OCI-LY7 (cell line): ENCODE results near the gene NCF4. TPM values are rescaled to one million over a fixed set of nuclear protein-coding genes. Genes with fewer than 3 reads are reported as not detected.

Experiments used
- BruUV-seq: library from RNA; stranded (reverse); fragments of 400-500 nt; replicated peaks from 2 replicates; lab custom pipeline; 2021; lab: Mats Ljungman, UMichigan
- CTCF ChIA-PET: fragments of 300-600 bp; sonication (Branson Sonifier 250); formaldehyde crosslinking; loops from one replicate; lab custom pipeline; 2022; ENCODE audit warnings: antibody characterized with exemption; ENCODE audit not compliant: unreplicated experiment; lab: Charles Lee
- POLR2A ChIA-PET: fragments of 300-600 bp; sonication (Branson Sonifier 250); formaldehyde crosslinking; loops from one replicate; lab custom pipeline; 2022; ENCODE audit warnings: antibody characterized with exemption; lab: Charles Lee
- DNase-seq: peaks from one replicate; pipeline ENCODE4 v3.0.0-alpha.2; 2015; ENCODE audit warnings: low spot score
- H2AFZ ChIP-seq: fragments of 200-600 bp; sonication (generic), shearing (Covaris generic); 2 replicates; pipeline ENCODE4 v1.6.1; 2014; ENCODE audit warnings: mild to moderate bottlenecking, antibody characterized with exemption, low read length, moderate library complexity
- H3K27ac ChIP-seq: fragments of 200-600 bp; sonication (generic); 2 replicates; pipeline ENCODE4 v1.5.1; 2014; ENCODE audit warnings: mixed run types, low read depth, mild to moderate bottlenecking, moderate library complexity, low read length, inconsistent platforms; ENCODE audit not compliant: poor library complexity, severe bottlenecking
- H3K36me3 ChIP-seq: fragments of 200-600 bp; sonication (generic); 2 replicates; pipeline ENCODE4 v1.6.1; 2014; ENCODE audit warnings: mild to moderate bottlenecking, antibody characterized with exemption, low read length, moderate library complexity, mixed read lengths; ENCODE audit not compliant: insufficient read depth
- H3K4me1 ChIP-seq: fragments of 200-600 bp; sonication (generic); 2 replicates; pipeline ENCODE4 v1.5.1; 2014; ENCODE audit warnings: mild to moderate bottlenecking, low read length; ENCODE audit not compliant: insufficient read depth, poor library complexity, severe bottlenecking
- H3K4me2 ChIP-seq: fragments of 200-600 bp; sonication (generic); 2 replicates; pipeline ENCODE4 v1.6.1; 2014; ENCODE audit warnings: mild to moderate bottlenecking, low read length
- H3K4me3 ChIP-seq: fragments of 200-600 bp; sonication (generic); 2 replicates; pipeline ENCODE4 v1.5.1; 2014; ENCODE audit warnings: mild to moderate bottlenecking, low read depth, low read length; ENCODE audit not compliant: poor library complexity, severe bottlenecking
- H3K79me2 ChIP-seq: fragments of 200-600 bp; sonication (generic); 2 replicates; pipeline ENCODE4 v1.6.1; 2016; ENCODE audit warnings: low read depth, mild to moderate bottlenecking, low read length, moderate library complexity, mixed read lengths; ENCODE audit not compliant: insufficient read depth
- H3K9me2 ChIP-seq: fragments of 200-600 bp; sonication (generic); 2 replicates; pipeline ENCODE4 v1.6.1; 2016; ENCODE audit warnings: mild to moderate bottlenecking, low read length, mixed read lengths; ENCODE audit not compliant: insufficient read depth
- H3K9me3 ChIP-seq: fragments of 200-600 bp; sonication (generic); 2 replicates; pipeline ENCODE4 v1.6.1; 2014; ENCODE audit warnings: mild to moderate bottlenecking, mixed run types, low read length, mixed read lengths
- H4K20me1 ChIP-seq: fragments of 200-600 bp; sonication (generic); 2 replicates; pipeline ENCODE4 v1.6.1; 2014; ENCODE audit warnings: mild to moderate bottlenecking, antibody characterized with exemption, low read length, moderate library complexity, mixed read lengths; ENCODE audit not compliant: insufficient read depth
- EZH2phosphoT487 ChIP-seq: fragments of 200-600 bp; sonication (generic); IDR thresholded peaks from 2 replicates; pipeline ENCODE4 v1.6.1; 2018; ENCODE audit warnings: low read depth, borderline replicate concordance, mild to moderate bottlenecking, mixed run types, antibody characterized with exemption, low read length, moderate library complexity, mixed read lengths
- intact Hi-C: fragments of 100-400 bp; cut with micrococcal nuclease; formaldehyde crosslinking; loops from one replicate; pipeline ENCODE4 v1.10.0; 2022; ENCODE audit not compliant: unreplicated experiment
- total RNA-seq, 2 experiments: library from RNA; depleted of rRNA in 1 of 2; stranded (reverse); fragments of >200 nt in 1 of 2; shearing (Covaris generic) in 1 of 2; gene quantifications; 2 replicates each; pipeline ENCODE4 v1.2.3, GENCODE V29; 2014 to 2022
- TF ChIP-seq, protein P1 (sequence below): fragments of 200-600 bp; sonication (generic); conservative IDR thresholded peaks from 2 replicates; pipeline ENCODE4 v1.5.1; 2014; ENCODE audit warnings: mild to moderate bottlenecking, antibody characterized with exemption, low read length, moderate library complexity, mixed read lengths

The NCF4 gene
- total RNA-seq, 2 experiments from 2014 or later, result 63.6 to 121 TPM

DNA sequence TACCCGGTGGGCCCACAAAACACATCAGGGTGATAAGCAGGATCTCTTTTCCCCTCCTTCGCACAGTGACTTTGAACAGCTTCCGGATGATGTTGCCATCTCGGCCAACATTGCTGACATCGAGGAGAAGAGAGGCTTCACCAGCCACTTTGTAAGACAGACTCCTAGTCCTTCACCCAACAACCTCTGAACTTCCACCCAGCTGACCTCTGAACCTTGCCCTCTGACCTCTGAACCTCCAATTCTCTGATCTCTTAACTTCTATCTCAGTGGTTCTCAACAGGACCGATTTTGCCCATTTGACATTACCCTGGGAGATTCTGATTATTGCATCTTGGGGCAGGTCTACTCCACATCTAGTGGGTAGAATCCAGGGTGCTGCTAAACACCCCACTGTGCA lies 3.2 kb downstream of the NCF4 start:
- Histone ChIP-seq H2AFZ (no peak overlapping the region), H3K9me2 (no peaks in the 10 kb centered on the region), H3K36me3 (peaks cover 49% of the 10 kb centered on the region), H3K9me3 (no peaks in the 10 kb centered on the region), H3K4me2 (no peak overlapping the region), H3K4me1 (peaks cover 44% of the 10 kb centered on the region), H4K20me1 (no peaks in the 10 kb centered on the region), H3K27ac (no peak overlapping the region), H3K79me2 (peaks cover 19% of the 10 kb centered on the region; the same call in 1 of the 2 replicates), H3K4me3 (no peak overlapping the region)
- POLR2A ChIA-PET, result no interaction called here
- CTCF ChIA-PET, result no interaction called here
- DNase-seq, result no peak
- BruUV-seq, result no TSS peak
- TF ChIP-seq EZH2phosphoT487, result no peak
- TF ChIP-seq, protein P1, sequence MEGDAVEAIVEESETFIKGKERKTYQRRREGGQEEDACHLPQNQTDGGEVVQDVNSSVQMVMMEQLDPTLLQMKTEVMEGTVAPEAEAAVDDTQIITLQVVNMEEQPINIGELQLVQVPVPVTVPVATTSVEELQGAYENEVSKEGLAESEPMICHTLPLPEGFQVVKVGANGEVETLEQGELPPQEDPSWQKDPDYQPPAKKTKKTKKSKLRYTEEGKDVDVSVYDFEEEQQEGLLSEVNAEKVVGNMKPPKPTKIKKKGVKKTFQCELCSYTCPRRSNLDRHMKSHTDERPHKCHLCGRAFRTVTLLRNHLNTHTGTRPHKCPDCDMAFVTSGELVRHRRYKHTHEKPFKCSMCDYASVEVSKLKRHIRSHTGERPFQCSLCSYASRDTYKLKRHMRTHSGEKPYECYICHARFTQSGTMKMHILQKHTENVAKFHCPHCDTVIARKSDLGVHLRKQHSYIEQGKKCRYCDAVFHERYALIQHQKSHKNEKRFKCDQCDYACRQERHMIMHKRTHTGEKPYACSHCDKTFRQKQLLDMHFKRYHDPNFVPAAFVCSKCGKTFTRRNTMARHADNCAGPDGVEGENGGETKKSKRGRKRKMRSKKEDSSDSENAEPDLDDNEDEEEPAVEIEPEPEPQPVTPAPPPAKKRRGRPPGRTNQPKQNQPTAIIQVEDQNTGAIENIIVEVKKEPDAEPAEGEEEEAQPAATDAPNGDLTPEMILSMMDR, result no peak
- intact Hi-C loops, result loop anchor here (5.0 kb wide), 1 partner anchor 153 kb away; the partner anchor contains the start of genes MPST and TST

DNA sequence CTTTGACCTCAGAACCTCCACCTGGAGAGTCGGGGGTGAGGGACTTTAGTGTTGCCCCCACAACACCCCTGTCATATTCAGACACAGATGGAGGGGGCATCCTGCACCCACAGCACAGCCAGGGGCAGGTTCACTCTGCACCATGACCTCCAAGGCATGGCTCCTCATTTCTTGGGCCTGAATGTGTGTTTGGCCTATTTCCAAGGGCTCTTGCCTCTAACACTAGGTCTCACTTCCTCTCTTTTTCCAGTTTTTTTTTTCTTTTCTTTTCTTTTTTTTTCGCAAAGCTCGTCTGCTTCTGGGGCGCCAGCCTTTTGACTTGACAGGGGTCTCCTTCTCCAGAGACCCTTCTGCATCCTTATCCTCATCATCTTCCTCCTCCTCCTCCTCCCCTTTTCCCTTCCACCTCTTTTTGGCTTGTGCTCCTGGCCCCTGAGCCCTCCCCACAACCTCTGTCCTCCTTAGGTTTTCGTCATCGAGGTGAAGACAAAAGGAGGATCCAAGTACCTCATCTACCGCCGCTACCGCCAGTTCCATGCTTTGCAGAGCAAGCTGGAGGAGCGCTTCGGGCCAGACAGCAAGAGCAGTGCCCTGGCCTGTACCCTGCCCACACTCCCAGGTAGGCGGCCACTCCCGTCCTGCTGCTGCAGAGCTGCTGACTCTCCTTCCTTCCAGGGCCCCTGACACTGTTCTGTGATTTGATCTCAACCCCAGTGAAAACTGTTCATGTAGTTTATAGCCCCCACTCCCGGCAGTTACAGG lies 3.8 kb downstream of the NCF4 start:
- peaks cover 50% of the 10 kb centered on the region for H3K36me3 ChIP-seq
- H3K9me3 ChIP-seq, result no peaks in the 10 kb centered on the region
- no peak overlapping the region for H3K4me2 ChIP-seq
- no peaks in the 10 kb centered on the region for H4K20me1 ChIP-seq
- H2AFZ ChIP-seq, result no peak overlapping the region
- H3K79me2 ChIP-seq, result peaks cover 19% of the 10 kb centered on the region; the same call in 1 of the 2 replicates
- intact Hi-C loops, result loop anchor here (5.0 kb wide), 1 partner anchor 153 kb away; the partner anchor contains the start of genes MPST and TST
- no peak overlapping the region for H3K27ac ChIP-seq
- no peak overlapping the region for H3K4me3 ChIP-seq
- ChIA-PET POLR2A (no interaction called here), CTCF (no interaction called here)
- H3K4me1 ChIP-seq, result peaks cover 38% of the 10 kb centered on the region
- DNase-seq, result no peak
- no peaks in the 10 kb centered on the region for H3K9me2 ChIP-seq
- TF ChIP-seq, protein P1, result no peak
- no peak for TF ChIP-seq EZH2phosphoT487
- BruUV-seq, result no TSS peak

DNA sequence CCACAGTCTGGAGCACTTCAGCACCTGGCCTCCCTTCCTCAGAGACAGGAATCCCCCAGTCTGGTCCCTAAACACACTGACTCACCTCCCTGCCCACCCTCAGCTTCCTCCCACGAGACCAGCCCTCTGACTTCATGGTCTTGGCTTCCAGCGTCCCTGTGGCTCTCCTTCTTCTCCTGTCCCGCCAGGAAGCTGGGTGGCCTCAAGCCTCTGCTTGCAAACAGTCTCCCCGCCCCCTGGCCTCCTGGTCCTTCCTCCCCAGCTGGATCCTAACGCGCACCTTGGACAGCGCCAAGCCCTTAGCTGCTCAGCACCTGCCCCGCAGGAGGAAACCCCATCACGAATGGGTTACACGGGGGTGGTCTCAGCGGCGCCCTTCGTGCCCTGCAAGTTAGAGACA lies 4.5 kb downstream of the NCF4 start:
- Histone ChIP-seq H3K79me2 (peaks cover 19% of the 10 kb centered on the region; the same call in 1 of the 2 replicates), H3K4me1 (peaks cover 30% of the 10 kb centered on the region), H3K36me3 (peaks cover 55% of the 10 kb centered on the region), H3K9me2 (no peaks in the 10 kb centered on the region), H2AFZ (no peak overlapping the region), H3K9me3 (no peaks in the 10 kb centered on the region), H3K4me2 (no peak overlapping the region), H4K20me1 (no peaks in the 10 kb centered on the region), H3K27ac (no peak overlapping the region), H3K4me3 (no peak overlapping the region)
- ChIA-PET POLR2A (no interaction called here), CTCF (no interaction called here)
- TF ChIP-seq, protein P1, result no peak
- TF ChIP-seq EZH2phosphoT487, result no peak
- no peak for DNase-seq
- intact Hi-C loops, result no loop called here
- no TSS peak for BruUV-seq
